ENCODE data around the gene PSG6. TPM values are rescaled to one million over a fixed set of nuclear protein-coding genes. Genes with fewer than 3 reads are reported as not detected.
"Not testable (repeated sequence)": the region's sequence is repeated elsewhere in the genome, so short reads cannot be mapped to it uniquely, and the experiment has no call there.

Gene PSG6
- total and polyA plus RNA-seq, 4 donors: not detected

GRCh38 chr19:42872608-42873007 lies 45.1 kb downstream of the PSG6 start:
- Histone ChIP-seq H3K9ac (ENCODE audit: insufficient read depth in 1 of 2, low read length in 2 of 2) (no peak overlapping the region), H3K9me3 (ENCODE audit: control insufficient read depth in 4 of 4, insufficient read depth in 3 of 4, low read length in 3 of 4) (peaks cover 0 to 2% (median 0%) of the 10 kb centered on the region in 4 donors), H3K27me3 (ENCODE audit: control insufficient read depth in 3 of 3, insufficient read depth in 3 of 3, low read length in 2 of 3) (no peaks in the 10 kb centered on the region), H3K4me3 (no peak overlapping the region), H3K4me1 (ENCODE audit: control insufficient read depth in 5 of 5, insufficient read depth in 5 of 5, low read length in 5 of 5) (no peaks in the 10 kb centered on the region), H3K36me3 (ENCODE audit: control insufficient read depth in 4 of 4, insufficient read depth in 4 of 4, low read length in 4 of 4) (no peaks in the 10 kb centered on the region), H3K27ac (ENCODE audit: low read depth in 1 of 2, low read length in 1 of 2) (no peak overlapping the region)
- TF ChIP-seq CTCF (IDR thresholded peaks at IDR 0.05; ENCODE audit: control extremely low read depth, extremely low read depth): no peak
- 61 to 66% methylated on average over 3 of the region's 3 CpGs for WGBS, 2 donors
- DNase-seq (no peak), ATAC-seq (ENCODE audit: insufficient read depth, low FRiP score) (no peak)

GRCh38 chr19:42857544-42857867 lies 60.2 kb downstream of the PSG6 start:
- ATAC-seq (ENCODE audit: insufficient read depth, low FRiP score) (no peak), DNase-seq (no peak)
- no peaks in the 10 kb centered on the region for H3K36me3 ChIP-seq (ENCODE audit: control insufficient read depth in 4 of 4, insufficient read depth in 4 of 4, low read length in 4 of 4)
- H3K4me3 ChIP-seq: no peak overlapping the region
- no peaks in the 10 kb centered on the region for H3K27me3 ChIP-seq (ENCODE audit: control insufficient read depth in 3 of 3, insufficient read depth in 3 of 3, low read length in 2 of 3)
- no peak for TF ChIP-seq CTCF (IDR thresholded peaks at IDR 0.05; ENCODE audit: control extremely low read depth, extremely low read depth)
- 73% methylated on average over 5 of the region's 5 CpGs for WGBS, 2 donors
- H3K4me1 ChIP-seq (ENCODE audit: control insufficient read depth in 5 of 5, insufficient read depth in 5 of 5, low read length in 5 of 5): no peaks in the 10 kb centered on the region
- no peak overlapping the region for H3K9ac ChIP-seq (ENCODE audit: insufficient read depth in 1 of 2, low read length in 2 of 2)
- no peaks in the 10 kb centered on the region for H3K9me3 ChIP-seq (ENCODE audit: control insufficient read depth in 4 of 4, insufficient read depth in 3 of 4, low read length in 3 of 4)
- no peak overlapping the region for H3K27ac ChIP-seq (ENCODE audit: low read depth in 1 of 2, low read length in 1 of 2)

GRCh38 chr19:42856866-42857543 lies 60.7 kb downstream of the PSG6 start:
- H3K4me3 ChIP-seq; ATAC-seq (ENCODE audit: insufficient read depth, low FRiP score); H3K9me3 ChIP-seq (ENCODE audit: control insufficient read depth in 4 of 4, insufficient read depth in 3 of 4, low read length in 3 of 4); H3K9ac ChIP-seq (ENCODE audit: insufficient read depth in 1 of 2, low read length in 2 of 2); DNase-seq; H3K27me3 ChIP-seq (ENCODE audit: control insufficient read depth in 3 of 3, insufficient read depth in 3 of 3, low read length in 2 of 3); H3K27ac ChIP-seq (ENCODE audit: low read depth in 1 of 2, low read length in 1 of 2); H3K36me3 ChIP-seq (ENCODE audit: control insufficient read depth in 4 of 4, insufficient read depth in 4 of 4, low read length in 4 of 4); H3K4me1 ChIP-seq (ENCODE audit: control insufficient read depth in 5 of 5, insufficient read depth in 5 of 5, low read length in 5 of 5): not testable (repeated sequence)
- WGBS, 2 donors: 82 to 83% methylated on average over 19 of the region's 19 CpGs

- not testable (repeated sequence) for H3K4me3 ChIP-seq; H3K4me1 ChIP-seq (ENCODE audit: control insufficient read depth in 5 of 5, insufficient read depth in 5 of 5, low read length in 5 of 5); H3K27me3 ChIP-seq (ENCODE audit: control insufficient read depth in 3 of 3, insufficient read depth in 3 of 3, low read length in 2 of 3); ATAC-seq (ENCODE audit: insufficient read depth, low FRiP score); H3K36me3 ChIP-seq (ENCODE audit: control insufficient read depth in 4 of 4, insufficient read depth in 4 of 4, low read length in 4 of 4); DNase-seq; H3K9ac ChIP-seq (ENCODE audit: insufficient read depth in 1 of 2, low read length in 2 of 2); H3K27ac ChIP-seq (ENCODE audit: low read depth in 1 of 2, low read length in 1 of 2); H3K9me3 ChIP-seq (ENCODE audit: control insufficient read depth in 4 of 4, insufficient read depth in 3 of 4, low read length in 3 of 4)
- WGBS, 2 donors: 86 to 88% methylated on average over 1 of the region's 3 CpGs
These were observed 62.9 kb downstream of the PSG6 start for GRCh38 chr19:42854745-42855144.

GRCh38 chr19:42853231-42853630 lies 64.5 kb downstream of the PSG6 start:
- not testable (repeated sequence) for H3K4me1 ChIP-seq (ENCODE audit: control insufficient read depth in 5 of 5, insufficient read depth in 5 of 5, low read length in 5 of 5); H3K4me3 ChIP-seq; H3K27me3 ChIP-seq (ENCODE audit: control insufficient read depth in 3 of 3, insufficient read depth in 3 of 3, low read length in 2 of 3); DNase-seq; ATAC-seq (ENCODE audit: insufficient read depth, low FRiP score); H3K27ac ChIP-seq (ENCODE audit: low read depth in 1 of 2, low read length in 1 of 2); H3K9ac ChIP-seq (ENCODE audit: insufficient read depth in 1 of 2, low read length in 2 of 2); H3K36me3 ChIP-seq (ENCODE audit: control insufficient read depth in 4 of 4, insufficient read depth in 4 of 4, low read length in 4 of 4); H3K9me3 ChIP-seq (ENCODE audit: control insufficient read depth in 4 of 4, insufficient read depth in 3 of 4, low read length in 3 of 4)
- 95 to 96% methylated on average over 1 of the region's 1 CpG for WGBS, 2 donors

- H3K36me3 ChIP-seq (ENCODE audit: control insufficient read depth in 4 of 4, insufficient read depth in 4 of 4, low read length in 4 of 4); DNase-seq; H3K27ac ChIP-seq (ENCODE audit: low read depth in 1 of 2, low read length in 1 of 2); H3K4me3 ChIP-seq; ATAC-seq (ENCODE audit: insufficient read depth, low FRiP score); H3K27me3 ChIP-seq (ENCODE audit: control insufficient read depth in 3 of 3, insufficient read depth in 3 of 3, low read length in 2 of 3); H3K4me1 ChIP-seq (ENCODE audit: control insufficient read depth in 5 of 5, insufficient read depth in 5 of 5, low read length in 5 of 5); H3K9ac ChIP-seq (ENCODE audit: insufficient read depth in 1 of 2, low read length in 2 of 2); H3K9me3 ChIP-seq (ENCODE audit: control insufficient read depth in 4 of 4, insufficient read depth in 3 of 4, low read length in 3 of 4): not testable (repeated sequence)
These were observed 64.9 kb downstream of the PSG6 start for GRCh38 chr19:42852821-42853220.
